HG02678 (cell line): Measurements from ENCODE around the gene TAAR5.
"Not testable (repeated sequence)": the region's sequence is repeated elsewhere in the genome, so short reads cannot be mapped to it uniquely, and the experiment has no call there.

ENCODE experiments used
- ATAC-seq: cut with Tn5 transposase; IDR thresholded peaks from one replicate; pipeline ENCODE4 v1.9.1; 2021; ENCODE audit warnings: mild to moderate bottlenecking, moderate library complexity; ENCODE audit not compliant: unreplicated experiment

TAAR5 gene

GRCh38 chr6:132571774-132572173 is 17.8 kb downstream of the TAAR5 start:
- no peak for ATAC-seq

GRCh38 chr6:132570221-132570777 is 19.2 kb downstream of the TAAR5 start, which contains the start of gene TAAR6:
Gene TAAR6 (plus strand): TSS chr6:132570322. CDS start chr6:132570322, 0 bp downstream.
- no peak for ATAC-seq

- no peak for ATAC-seq
These were observed 20.4 kb downstream of the TAAR5 start for GRCh38 chr6:132569170-132569569.

GRCh38 chr6:132568611-132569010 is 20.9 kb downstream of the TAAR5 start:
- ATAC-seq, result no peak

- no peak for ATAC-seq
These were observed 22.0 kb downstream of the TAAR5 start for GRCh38 chr6:132567566-132567965.

GRCh38 chr6:132566404-132566803 is 23.1 kb downstream of the TAAR5 start:
- no peak for ATAC-seq

GRCh38 chr6:132560087-132560486 is 29.5 kb downstream of the TAAR5 start:
- ATAC-seq, result not testable (repeated sequence)

GRCh38 chr6:132552372-132552771 is 37.2 kb downstream of the TAAR5 start, which contains the start of gene TAAR8:
Gene TAAR8 (plus strand): TSS chr6:132552672. CDS start chr6:132552693, 21 bp downstream.
- ATAC-seq, result no peak

- ATAC-seq, result no peak
These were observed 38.3 kb downstream of the TAAR5 start for GRCh38 chr6:132551214-132551613.

- ATAC-seq, result no peak
These were observed 40.6 kb downstream of the TAAR5 start for GRCh38 chr6:132548746-132549463.

- no peak for ATAC-seq
These were observed 44.7 kb downstream of the TAAR5 start for GRCh38 chr6:132544826-132545225.
